Left lobe of liver (tissue), 2 donors: ENCODE results near the gene ERMP1. TPM values are rescaled to one million over a fixed set of nuclear protein-coding genes. Genes with fewer than 3 reads are reported as not detected.
"Not testable (repeated sequence)": the region's sequence is repeated elsewhere in the genome, so short reads cannot be mapped to it uniquely, and the experiment has no call there.

Source experiments
- ATAC-seq: fragments of 200-7000 bp; cut with Tn5 transposase; one replicate; pipeline ENCODE4 v1.9.1; 2020; ENCODE audit warnings: mild to moderate bottlenecking, moderate library complexity
- DNase-seq: peaks from one replicate; pipeline ENCODE4 v3.0.0-alpha.2; 2020; ENCODE audit warnings: low spot score
- total RNA-seq: library from RNA; stranded (reverse); gene quantifications from one replicate; pipeline ENCODE4 v1.2.1, GENCODE V29; 2021
- donor health status: DM: no; HTN: no; CAD: no; lungs with moderate emphysema.
- donor health status: DM: no; HTN: yes; CAD: no.

Gene ERMP1
- total RNA-seq, 1 donor from 2014 or later: 11.8 TPM

- ATAC-seq: no peak
- DNase-seq: no peak
These were observed 12.5 kb downstream of the ERMP1 start for GRCh38 chr9:5820425-5820824.

DNA sequence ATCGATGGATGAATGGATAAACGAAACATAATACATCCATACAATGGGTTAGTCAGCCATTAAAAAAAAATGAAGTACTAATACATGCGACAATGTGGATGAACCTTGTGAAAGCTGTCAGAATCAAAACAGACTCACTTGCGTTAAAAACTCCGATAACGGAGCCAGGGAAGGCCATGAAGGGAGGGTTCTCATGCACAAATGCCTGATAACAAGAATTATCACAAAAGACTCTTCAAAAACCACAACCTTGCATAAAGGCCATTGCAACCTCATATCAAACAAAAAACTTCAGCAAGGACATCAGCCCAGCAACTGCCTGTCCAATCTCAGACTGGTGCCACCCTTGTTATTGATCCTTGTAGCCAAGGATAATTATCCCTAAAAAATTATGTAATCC, 13.7 kb downstream of the ERMP1 start:
- no peak for ATAC-seq
- no peak for DNase-seq

DNA sequence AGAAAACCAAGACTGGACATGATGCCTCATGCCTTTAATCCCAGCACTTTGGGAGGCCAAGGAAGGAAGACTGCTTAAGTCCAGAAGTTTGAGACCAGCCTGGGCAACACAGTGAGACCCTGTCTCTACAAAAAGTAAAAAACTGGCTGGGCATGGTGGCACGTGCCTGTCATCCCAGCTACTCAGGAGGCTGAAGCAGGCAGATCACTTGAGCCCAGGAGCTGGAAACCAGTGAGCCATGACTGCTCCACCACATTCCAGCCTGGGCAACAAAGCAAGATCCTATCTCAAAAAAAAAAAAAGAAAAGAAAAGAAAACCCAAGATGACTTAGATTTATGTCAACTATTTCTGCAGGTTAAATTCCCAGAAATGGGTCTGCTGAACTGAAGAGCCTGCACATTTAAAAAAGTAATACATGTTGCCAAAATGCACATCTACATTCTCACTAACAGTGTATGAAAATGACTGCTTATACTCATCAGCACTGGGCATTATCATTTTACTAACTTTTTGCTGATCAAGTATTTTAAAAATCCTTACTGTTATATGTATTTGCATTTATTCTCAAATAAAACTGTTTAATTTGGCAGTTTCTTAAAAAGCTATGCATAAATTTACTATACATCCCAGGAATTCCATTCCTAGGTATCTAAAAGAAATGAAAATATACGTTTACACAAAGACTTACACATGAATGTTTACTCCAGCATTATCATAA, 14.3 kb downstream of the ERMP1 start:
- DNase-seq (no peak), ATAC-seq (no peak)

DNA sequence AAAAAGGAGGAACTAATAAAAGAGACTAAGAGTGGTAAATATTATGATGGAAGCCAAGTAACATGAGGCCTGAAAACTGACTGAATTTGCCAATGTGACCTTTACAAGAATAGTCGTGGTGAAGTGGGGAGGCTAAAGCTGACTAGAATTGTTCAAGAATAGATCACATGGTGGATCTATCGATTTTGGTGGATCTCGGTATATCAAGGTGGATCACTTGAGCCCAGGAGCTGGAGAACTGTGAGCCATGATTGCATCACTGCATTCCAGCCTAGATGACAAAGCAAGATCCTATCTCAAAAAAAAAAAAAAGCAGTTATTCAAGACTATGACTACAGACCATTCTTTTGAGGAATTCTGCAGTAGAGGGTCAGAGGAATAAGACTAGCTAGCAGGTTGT, 15.1 kb downstream of the ERMP1 start:
- DNase-seq: no peak
- no peak for ATAC-seq

- ATAC-seq: no peak
- DNase-seq: no peak
These were observed 17.5 kb downstream of the ERMP1 start for GRCh38 chr9:5815461-5815860.

DNA sequence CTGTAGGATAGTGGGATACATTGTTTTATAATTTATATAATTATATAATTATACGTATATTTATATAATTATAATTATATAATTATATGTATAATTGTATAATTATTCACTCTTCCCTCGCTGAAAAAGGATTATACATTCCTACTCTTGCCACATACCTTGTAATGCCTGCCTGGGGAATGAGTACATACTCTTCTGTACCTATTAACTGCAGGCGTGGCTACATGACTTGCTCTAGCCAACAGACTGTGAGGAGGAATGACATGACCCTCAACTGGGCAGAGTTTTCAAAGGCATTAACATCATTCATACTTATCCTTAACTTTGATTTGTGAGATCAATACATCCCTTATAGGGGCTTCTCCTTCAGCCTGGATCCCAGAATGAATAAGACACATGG, 19.1 kb downstream of the ERMP1 start:
- no peak for DNase-seq
- ATAC-seq: no peak

- no peak for ATAC-seq
- no peak for DNase-seq
These were observed 21.2 kb downstream of the ERMP1 start for GRCh38 chr9:5811751-5812150.

- DNase-seq: no peak
- no peak for ATAC-seq
These were observed 27.4 kb downstream of the ERMP1 start for GRCh38 chr9:5805478-5805877.

DNA sequence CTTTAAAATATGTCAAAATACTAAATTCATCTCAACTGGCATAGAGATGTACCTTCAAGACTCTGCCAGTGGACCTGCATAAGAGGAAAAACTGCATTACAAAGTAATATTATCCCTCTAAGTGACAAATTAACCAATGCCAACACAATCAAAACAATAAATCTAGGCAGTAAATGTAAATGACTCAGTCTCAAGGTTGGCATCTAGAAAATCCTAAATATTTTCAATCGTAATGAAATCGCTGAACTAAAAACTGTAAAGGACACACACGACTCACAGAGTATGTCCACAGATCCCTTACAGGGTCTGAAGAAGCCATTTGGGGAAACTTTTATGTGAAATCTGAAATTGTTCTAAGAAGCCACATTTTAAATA, 31.2 kb downstream of the ERMP1 start:
- no peak for DNase-seq
- no peak for ATAC-seq

GRCh38 chr9:5800969-5801738, 31.8 kb downstream of the ERMP1 start:
- ATAC-seq (no peak), DNase-seq (no peak)

DNA sequence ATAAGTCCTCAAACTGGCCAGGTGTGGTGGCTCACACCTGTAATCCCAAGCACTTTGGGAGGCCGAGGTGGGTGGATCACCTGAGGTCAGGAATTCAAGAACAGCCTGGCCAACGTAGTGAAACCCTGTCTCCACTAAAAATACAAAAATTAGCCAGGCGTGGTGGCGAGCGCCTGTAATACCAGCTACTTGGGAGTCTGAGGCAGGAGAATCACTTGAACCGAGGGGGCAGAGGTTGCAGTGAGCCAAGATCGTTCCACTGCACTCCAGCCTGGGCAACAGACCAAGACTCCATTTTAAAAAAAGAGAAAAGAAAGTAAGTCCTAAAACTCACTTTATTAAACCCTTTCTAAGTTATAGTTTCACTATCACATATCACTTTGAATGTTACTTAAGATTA, 32.5 kb downstream of the ERMP1 start:
- ATAC-seq, DNase-seq: not testable (repeated sequence)

DNA sequence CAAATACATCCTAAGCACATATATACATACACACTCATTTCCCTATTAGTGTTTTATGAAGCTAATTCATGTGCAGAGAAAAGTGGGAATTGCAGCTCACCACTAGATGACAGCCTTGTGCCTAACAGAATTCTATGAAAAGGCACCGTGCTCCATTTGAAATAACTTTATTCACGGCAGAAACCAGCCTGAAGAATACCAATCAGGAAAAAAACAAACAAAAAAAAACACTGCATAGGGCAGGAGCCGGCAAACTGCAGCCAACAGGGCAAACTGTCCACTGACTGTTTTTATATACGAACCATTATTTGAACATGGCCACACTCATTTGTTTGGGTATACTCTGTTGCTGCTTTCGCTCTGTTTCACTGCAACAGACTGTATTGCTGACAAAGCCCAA, 33.6 kb downstream of the ERMP1 start:
- no peak for DNase-seq
- ATAC-seq: peak; percentile 93

GRCh38 chr9:5798581-5798980, 34.3 kb downstream of the ERMP1 start:
- ATAC-seq (no peak), DNase-seq (no peak)

GRCh38 chr9:5796298-5796697, 36.6 kb downstream of the ERMP1 start:
- DNase-seq (no peak), ATAC-seq (no peak)

DNA sequence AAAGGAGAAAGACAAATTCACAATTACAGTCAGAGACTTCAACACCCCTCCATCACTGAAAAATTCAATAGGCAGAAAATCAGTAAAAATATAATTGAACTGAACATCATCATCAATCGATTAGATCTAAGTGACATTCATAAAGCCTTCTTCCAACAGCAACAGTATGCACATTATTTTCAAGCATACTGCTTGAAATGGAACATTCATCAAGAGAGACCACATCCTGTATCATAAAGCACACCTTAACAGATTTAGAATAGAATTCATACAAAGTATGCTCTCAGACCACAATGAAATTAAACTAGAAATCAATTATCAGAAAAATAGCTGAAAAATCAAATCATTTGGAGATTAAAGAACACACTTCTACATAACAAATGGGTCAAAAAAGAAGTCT, 39.1 kb downstream of the ERMP1 start:
- ATAC-seq (no peak), DNase-seq (no peak)

DNA sequence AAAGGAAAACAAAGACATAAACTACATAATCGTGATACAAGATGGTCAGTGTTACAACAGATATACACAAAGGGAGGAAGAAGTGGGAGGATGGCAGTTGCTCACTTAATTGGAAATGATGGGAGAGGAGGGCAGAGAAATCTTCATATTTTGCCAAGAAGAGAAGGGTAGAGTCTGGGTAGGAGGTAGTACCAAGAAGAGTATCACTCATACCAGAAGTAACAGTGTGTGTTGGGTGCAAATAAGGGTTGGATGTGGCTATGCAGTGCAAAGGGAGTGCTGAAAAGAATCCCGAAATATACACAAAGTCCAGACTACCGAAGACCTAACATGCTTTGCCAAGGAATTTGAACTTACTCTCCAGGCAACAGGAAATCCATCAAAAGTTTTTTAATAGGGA, 41.0 kb downstream of the ERMP1 start:
- DNase-seq (no peak), ATAC-seq (no peak)

DNA sequence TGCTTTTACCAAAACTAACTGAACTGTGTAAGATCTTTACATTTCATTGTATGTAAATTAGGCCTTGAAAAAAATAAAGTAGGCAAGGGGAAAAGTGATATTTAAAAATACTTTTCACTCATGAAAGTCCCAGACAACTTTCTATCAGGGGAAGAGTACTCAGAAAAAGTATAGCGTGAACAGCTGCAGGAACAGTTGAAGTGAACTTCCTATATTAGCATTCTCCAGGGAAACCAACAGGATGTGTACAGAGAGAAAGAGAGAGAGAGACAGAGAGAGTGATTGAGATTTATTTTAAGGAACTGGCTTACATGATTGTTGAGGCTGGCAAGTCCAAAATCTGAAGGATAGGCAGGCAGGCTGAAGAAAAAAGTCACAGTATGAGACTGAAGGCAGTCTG, 42.0 kb downstream of the ERMP1 start:
- ATAC-seq: no peak

GRCh38 chr9:5789489-5789888, 43.4 kb downstream of the ERMP1 start:
- no peak for ATAC-seq
- no peak for DNase-seq

More for the DNA sequence above, 42.0 kb downstream of the ERMP1 start:
- no peak for DNase-seq

DNA sequence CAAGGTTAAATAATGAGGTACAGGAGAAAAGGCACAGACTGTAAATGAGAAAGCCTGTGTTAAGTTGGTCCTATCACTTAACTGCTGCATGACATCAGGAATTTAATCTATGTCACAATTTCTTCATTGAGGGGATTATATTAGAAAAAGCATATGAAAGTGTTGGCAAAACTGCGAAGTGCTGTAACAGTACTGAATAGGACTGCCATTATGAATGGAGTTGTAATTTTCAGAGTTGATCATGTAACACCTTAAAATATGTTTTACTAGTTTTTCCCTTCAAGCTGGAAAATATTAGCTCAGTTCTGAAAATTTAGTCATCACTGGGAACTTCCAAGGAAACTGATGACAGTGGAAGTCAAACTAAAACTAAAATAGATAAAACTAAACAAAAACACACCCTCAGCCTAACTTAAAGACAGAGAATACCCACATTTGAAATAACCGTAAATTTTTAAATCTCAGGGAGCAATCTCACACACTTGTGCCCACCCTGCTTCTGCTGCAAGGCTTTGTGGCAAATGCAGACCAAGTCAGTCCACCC, 45.1 kb downstream of the ERMP1 start:
- no peak for ATAC-seq
- DNase-seq: no peak

GRCh38 chr9:5787220-5787619, 45.7 kb downstream of the ERMP1 start:
- DNase-seq: no peak
- peak; percentile 85 for ATAC-seq

DNA sequence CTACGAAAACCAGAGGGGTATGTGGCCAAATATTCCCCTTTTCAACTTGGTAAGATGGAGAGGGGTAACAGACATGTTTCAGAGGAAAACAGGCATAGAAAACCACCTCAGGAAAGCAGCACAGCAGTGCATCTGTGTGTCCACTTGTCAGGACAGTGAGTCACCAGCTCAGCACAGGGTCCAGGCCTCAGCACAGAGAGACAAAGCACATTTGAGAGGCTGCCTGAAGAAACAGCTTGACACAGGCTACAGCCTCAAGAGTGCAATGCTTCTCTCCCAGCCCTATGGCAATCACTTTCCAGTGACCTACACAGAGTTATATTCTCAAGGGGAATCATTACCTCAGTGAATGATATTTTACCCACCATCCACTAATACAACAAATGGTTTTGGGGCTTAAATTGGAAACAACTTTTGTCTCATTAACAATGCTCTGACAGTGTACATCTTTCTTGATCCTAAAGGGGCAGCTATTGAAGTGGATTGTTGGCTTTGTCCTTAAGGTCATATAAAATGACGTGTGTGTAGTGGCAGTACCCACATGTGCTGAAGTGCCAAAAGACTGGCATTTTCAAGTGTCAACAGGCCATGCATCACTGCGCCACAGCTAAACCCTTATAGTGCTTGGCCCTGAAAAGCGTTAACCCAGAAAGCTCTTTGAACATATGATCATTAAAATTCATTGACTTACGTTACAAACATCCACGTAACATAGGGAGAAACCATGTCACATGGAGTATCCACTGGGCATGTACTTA, 46.4 kb downstream of the ERMP1 start:
- DNase-seq: no peak

More for the DNA sequence above, 46.4 kb downstream of the ERMP1 start:
- peak; percentile 28 for ATAC-seq
